GF-D8 (cell line): ENCODE data around the gene EHBP1.
"Not testable (repeated sequence)": the region's sequence is repeated elsewhere in the genome, so short reads cannot be mapped to it uniquely, and the experiment has no call there.

ENCODE experiments used
- DNase-seq: peaks from one replicate; lab custom pipeline; 2025; lab: John Stamatoyannopoulos, UW

Gene EHBP1

GRCh38 chr2:62736899-62737559 is 31.5 kb downstream of the EHBP1 start:
- no peak for DNase-seq

GRCh38 chr2:62738981-62739936 is 33.7 kb downstream of the EHBP1 start:
- no peak for DNase-seq

- no peak for DNase-seq
These were observed 34.7 kb downstream of the EHBP1 start for GRCh38 chr2:62740221-62740620.

- DNase-seq, result no peak
These were observed 35.6 kb downstream of the EHBP1 start for GRCh38 chr2:62741127-62741526.

GRCh38 chr2:62741954-62742722 is 36.6 kb downstream of the EHBP1 start:
- no peak for DNase-seq

- no peak for DNase-seq
These were observed 38.0 kb downstream of the EHBP1 start for GRCh38 chr2:62743506-62743905.

- DNase-seq, result no peak
These were observed 39.1 kb downstream of the EHBP1 start for GRCh38 chr2:62744603-62745002.

GRCh38 chr2:62745891-62746481 is 40.5 kb downstream of the EHBP1 start:
- no peak for DNase-seq

- no peak for DNase-seq
These were observed 41.7 kb downstream of the EHBP1 start for GRCh38 chr2:62747169-62747568.

GRCh38 chr2:62747876-62748275 is 42.4 kb downstream of the EHBP1 start:
- no peak for DNase-seq

- DNase-seq, result not testable (repeated sequence)
These were observed 43.6 kb downstream of the EHBP1 start for GRCh38 chr2:62749111-62749510.

GRCh38 chr2:62757029-62757428 is 51.5 kb downstream of the EHBP1 start:
- DNase-seq, result no peak

- DNase-seq, result no peak
These were observed 54.5 kb downstream of the EHBP1 start for GRCh38 chr2:62760026-62760425.

GRCh38 chr2:62760555-62760954 is 55.0 kb downstream of the EHBP1 start:
- DNase-seq, result no peak

- DNase-seq, result no peak
These were observed 60.3 kb downstream of the EHBP1 start for GRCh38 chr2:62765619-62766376.

- DNase-seq, result no peak
These were observed 63.1 kb downstream of the EHBP1 start for GRCh38 chr2:62768615-62769014.

- no peak for DNase-seq
These were observed 65.1 kb downstream of the EHBP1 start for GRCh38 chr2:62770629-62771028.

GRCh38 chr2:62774555-62775366 is 69.2 kb downstream of the EHBP1 start:
- no peak for DNase-seq

- no peak for DNase-seq
These were observed 69.8 kb downstream of the EHBP1 start for GRCh38 chr2:62775367-62775668.

- no peak for DNase-seq
These were observed 78.2 kb downstream of the EHBP1 start for GRCh38 chr2:62783679-62784078.

GRCh38 chr2:62784341-62784740 is 78.8 kb downstream of the EHBP1 start:
- DNase-seq, result no peak
